Ovary (tissue), 9 donors: ENCODE data around the gene CCDC184. TPM values are rescaled to one million over a fixed set of nuclear protein-coding genes. Genes with fewer than 3 reads are reported as not detected.
"Not testable (repeated sequence)": the region's sequence is repeated elsewhere in the genome, so short reads cannot be mapped to it uniquely, and the experiment has no call there.

Source experiments
- DNase-seq, 5 donors: peaks; one replicate each; pipeline ENCODE4 v3.0.0-alpha.2; 2019 to 2020
- H3K27ac ChIP-seq, 2 donors: fragments of 200-600 bp; one replicate each; pipeline versions ENCODE4 v1.5.1 to v1.8.0; 2019 to 2022
- H3K27me3 ChIP-seq: fragments of 200-600 bp; one replicate; pipeline ENCODE4 v1.8.0; 2022
- H3K36me3 ChIP-seq: fragments of 200-600 bp; sonication (generic); one replicate; pipeline ENCODE4 v1.5.1; 2019
- H3K4me1 ChIP-seq: one replicate; pipeline ENCODE4 v1.8.1; 2013; ENCODE audit warnings: mild to moderate bottlenecking, moderate library complexity; ENCODE audit not compliant: insufficient read depth
- H3K4me3 ChIP-seq: fragments of 200-600 bp; sonication (generic); one replicate; pipeline ENCODE4 v1.5.1; 2017
- H3K9me3 ChIP-seq, 2 donors: fragments of 200-600 bp in 1 of 2; sonication (generic) in 1 of 2; one replicate each; pipeline versions ENCODE4 v1.5.1 to v1.8.1; 2013 to 2019; ENCODE audit warnings: mild to moderate bottlenecking in 1 of 2, moderate library complexity in 1 of 2
- CTCF ChIP-seq, 3 donors: fragments of 450-650 bp in 2 of 3; fragments of 200-600 bp in 1 of 3; IDR thresholded peaks; one replicate each; pipeline versions ENCODE4 v1.5.1 to v1.8.0; 2016 to 2022; ENCODE audit warnings: antibody characterized with exemption in 3 of 3, mild to moderate bottlenecking in 1 of 3
- EP300 ChIP-seq: sonication (generic); formaldehyde crosslinking; IDR thresholded peaks from one replicate; pipeline ENCODE4 v1.6.1; 2017; ENCODE audit warnings: antibody characterized with exemption
- POLR2A ChIP-seq: fragments of 450-650 bp; IDR thresholded peaks from one replicate; pipeline ENCODE4 v1.6.1; 2017; ENCODE audit warnings: antibody characterized with exemption, mild to moderate bottlenecking, moderate library complexity
- WGBS, 3 donors: extraction: QIAGEN DNeasy Blood & Tissue Kit in 1 of 3; methylation state at CpG; one replicate each; pipeline versions ENCODE4 v1.1.5 to v1.1.7; 2013 to 2017; 5-methylcytosine and 5-hydroxymethylcytosine counted together
- intact Hi-C, 4 donors: fragments of 100-400 bp; cut with DNase I; formaldehyde crosslinking; loops; one replicate each; pipeline versions ENCODE4 v1.11.0 to v1.15.1; 2022 to 2023
- polyA plus RNA-seq, 2 donors: library from polyadenylated mRNA; stranded (reverse); fragments of 200-250 nt in 1 of 2; fragments of 350-450 nt in 1 of 2; fragmentation: Illumina TruSeq in 1 of 2; extraction: RNeasy Lipid Tissue Mini Kit (QIAGEN cat#74804) in 1 of 2; gene quantifications; one replicate each; pipeline ENCODE4 v1.2.3, GENCODE V29; 2013 to 2014
- total RNA-seq, 7 donors: library from RNA; depleted of rRNA in 2 of 7; stranded (reverse); fragments of >200 nt in 2 of 7; fragmentation: NEBNext Ultra II Directional in 3 of 7; extraction: Animal tissue kit (Norgen Biotek cat#: 25700) in 3 of 7; gene quantifications; one replicate each; pipeline versions ENCODE4 v1.1.0 to v1.2.4, GENCODE V29; 2016 to 2023
- donor health status: DM: no; HTN: no; CAD: no; lungs with moderate emphysema.
- donor health status: DM: no; HTN: no; CAD: no.
- donor health status: Bipolar disorder and iron deficiency.
- donor health status: DM: yes; HTN: yes; CAD: no.
- donor health status: DM: no; HTN: no; CAD: no.
- donor health status: DM: yes; HTN: yes; CAD: no.

CCDC184 gene
- total and polyA plus RNA-seq, 9 donors, result 3.4 to 16.6 (median 6.0) TPM

GRCh38 chr12:48221645-48222044 lies 38.2 kb downstream of the CCDC184 start:
- TF ChIP-seq EP300, result no peak
- no peak for TF ChIP-seq POLR2A
- no peak for TF ChIP-seq CTCF (IDR thresholded peaks at IDR 0.05)
- intact Hi-C loops, result no loop called here
- Histone ChIP-seq H3K4me3 (no peak overlapping the region), H3K4me1 (no peaks in the 10 kb centered on the region), H3K9me3 (no peaks in the 10 kb centered on the region), H3K27ac (no peak overlapping the region), H3K27me3 (no peaks in the 10 kb centered on the region), H3K36me3 (no peaks in the 10 kb centered on the region)
- WGBS, 3 donors, result 15 to 25% (median 20%) methylated on average over 2 of the region's 2 CpGs
- no peak for DNase-seq

GRCh38 chr12:48224533-48224932 lies 41.1 kb downstream of the CCDC184 start:
- H3K9me3 ChIP-seq, DNase-seq, H3K27me3 ChIP-seq, intact Hi-C loops, H3K4me1 ChIP-seq, H3K4me3 ChIP-seq, H3K36me3 ChIP-seq, H3K27ac ChIP-seq: not testable (repeated sequence)
- WGBS, 3 donors, result 80 to 88% (median 82%) methylated on average over 3 of the region's 3 CpGs

GRCh38 chr12:48231169-48231958 lies 47.9 kb downstream of the CCDC184 start:
- intact Hi-C loops, H3K27me3 ChIP-seq, H3K27ac ChIP-seq, H3K36me3 ChIP-seq, H3K4me3 ChIP-seq, DNase-seq, H3K9me3 ChIP-seq, H3K4me1 ChIP-seq: not testable (repeated sequence)
- 93 to 97% (median 94%) methylated on average over 2 of the region's 2 CpGs for WGBS, 3 donors

Other genes starting within 250 kb of the CCDC184 start
- gene TMEM106C, start 220.0 kb upstream of the CCDC184 start, total RNA-seq, result 10 to 100 TPM; 31.1 to 87.5 (median 55.0) TPM
- 100 to 1,000 TPM in 1 of 2 donors, 10 to 100 TPM in 1; 52.0 to 110 TPM for gene TMEM106C, start 220.0 kb upstream of the CCDC184 start, polyA plus RNA-seq
- gene COL2A1, start 179.2 kb upstream of the CCDC184 start, total RNA-seq, result 1 to 10 TPM in 5 of 7 donors, under 1 TPM in 1, not detected in 1; 0.72 to 1.5 (median 1.1) TPM
- under 1 TPM; 0.05 to 0.30 TPM for gene COL2A1, start 179.2 kb upstream of the CCDC184 start, polyA plus RNA-seq
- gene SENP1, start 77.6 kb upstream of the CCDC184 start, total RNA-seq, result 10 to 100 TPM; 14.7 to 28.9 (median 21.6) TPM
- 10 to 100 TPM in 1 of 2 donors, 1 to 10 TPM in 1; 6.2 to 10.4 TPM for gene SENP1, start 77.6 kb upstream of the CCDC184 start, polyA plus RNA-seq
- gene PFKM, start 64.3 kb upstream of the CCDC184 start, total RNA-seq, result 100 to 1,000 TPM in 4 of 7 donors, 10 to 100 TPM in 3; 43.0 to 133 (median 111) TPM
- 10 to 100 TPM; 60.8 to 80.9 TPM for gene PFKM, start 64.3 kb upstream of the CCDC184 start, polyA plus RNA-seq
- gene ASB8, start 26.1 kb upstream of the CCDC184 start, total RNA-seq, result 10 to 100 TPM; 18.8 to 41.4 (median 29.4) TPM
- gene ASB8, start 26.1 kb upstream of the CCDC184 start, polyA plus RNA-seq, result 10 to 100 TPM; 18.8 to 51.6 TPM
- not detected for gene OR10AD1, start 19.6 kb downstream of the CCDC184 start, total RNA-seq
- gene OR10AD1, start 19.6 kb downstream of the CCDC184 start, polyA plus RNA-seq, result not detected
- 10 to 100 TPM; 18.5 to 50.0 (median 36.6) TPM for gene ZNF641, start 167.3 kb downstream of the CCDC184 start, total RNA-seq
- 10 to 100 TPM; 14.0 to 50.3 TPM for gene ZNF641, start 167.3 kb downstream of the CCDC184 start, polyA plus RNA-seq